ENCODE results near the gene KSR2.

DNA sequence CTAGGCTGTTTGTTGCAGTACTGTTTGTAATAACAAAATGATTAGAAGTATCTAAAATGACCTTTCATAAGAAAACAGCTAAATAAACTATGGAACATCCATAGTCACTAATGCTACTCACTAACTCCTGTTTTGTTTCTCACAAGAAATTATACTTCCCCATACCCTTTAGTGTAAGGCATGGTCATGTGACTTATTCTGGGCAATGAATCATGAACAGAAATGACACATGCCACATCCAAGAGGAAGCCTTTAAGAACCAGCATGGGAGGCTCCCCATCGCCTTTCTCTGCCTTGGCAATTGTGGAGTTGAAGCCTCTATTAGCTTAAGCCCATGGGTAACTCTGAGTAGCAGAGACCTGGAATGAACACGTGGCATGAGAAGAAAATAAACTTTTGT, 49.3 kb downstream of the KSR2 start:
- TF ChIP-seq, protein P1, sequence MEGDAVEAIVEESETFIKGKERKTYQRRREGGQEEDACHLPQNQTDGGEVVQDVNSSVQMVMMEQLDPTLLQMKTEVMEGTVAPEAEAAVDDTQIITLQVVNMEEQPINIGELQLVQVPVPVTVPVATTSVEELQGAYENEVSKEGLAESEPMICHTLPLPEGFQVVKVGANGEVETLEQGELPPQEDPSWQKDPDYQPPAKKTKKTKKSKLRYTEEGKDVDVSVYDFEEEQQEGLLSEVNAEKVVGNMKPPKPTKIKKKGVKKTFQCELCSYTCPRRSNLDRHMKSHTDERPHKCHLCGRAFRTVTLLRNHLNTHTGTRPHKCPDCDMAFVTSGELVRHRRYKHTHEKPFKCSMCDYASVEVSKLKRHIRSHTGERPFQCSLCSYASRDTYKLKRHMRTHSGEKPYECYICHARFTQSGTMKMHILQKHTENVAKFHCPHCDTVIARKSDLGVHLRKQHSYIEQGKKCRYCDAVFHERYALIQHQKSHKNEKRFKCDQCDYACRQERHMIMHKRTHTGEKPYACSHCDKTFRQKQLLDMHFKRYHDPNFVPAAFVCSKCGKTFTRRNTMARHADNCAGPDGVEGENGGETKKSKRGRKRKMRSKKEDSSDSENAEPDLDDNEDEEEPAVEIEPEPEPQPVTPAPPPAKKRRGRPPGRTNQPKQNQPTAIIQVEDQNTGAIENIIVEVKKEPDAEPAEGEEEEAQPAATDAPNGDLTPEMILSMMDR (IDR thresholded peaks at IDR 0.05): no peak
- no peak for TF ChIP-seq POLR2A (IDR thresholded peaks at IDR 0.05)
